ENCODE results near the gene CRELD2.
A peak's percentile ranks its signal among the peaks of the same experiment; 100 is the strongest.

Gene CRELD2

GRCh38 chr22:49956914-49957825 lies 38.7 kb downstream of the CRELD2 start:
- H3K4me3 ChIP-seq (ENCODE audit: insufficient read depth, low read depth, low read length, poor library complexity, severe bottlenecking) = no peak overlapping the region
- no peak for DNase-seq
- peaks cover 5% of the 10 kb centered on the region for H3K36me3 ChIP-seq (ENCODE audit: control insufficient read depth, insufficient read depth, low read length)
- no peaks in the 10 kb centered on the region for H3K27me3 ChIP-seq (replicated peaks; ENCODE audit: control insufficient read depth, insufficient read depth, low read length, poor library complexity, severe bottlenecking)
- H3K9me3 ChIP-seq (ENCODE audit: control insufficient read depth, low read length) = no peaks in the 10 kb centered on the region
- no peak overlapping the region for H3K27ac ChIP-seq (ENCODE audit: insufficient read depth, low read length, poor library complexity, severe bottlenecking)
- peaks cover 8% of the 10 kb centered on the region for H3K4me1 ChIP-seq (ENCODE audit: control insufficient read depth, insufficient read depth, low read length, poor library complexity, severe bottlenecking)

GRCh38 chr22:49957826-49958365 lies 39.5 kb downstream of the CRELD2 start:
- H3K4me3 ChIP-seq (ENCODE audit: insufficient read depth, low read depth, low read length, poor library complexity, severe bottlenecking) = no peak overlapping the region
- no peak for DNase-seq
- H3K4me1 ChIP-seq (ENCODE audit: control insufficient read depth, insufficient read depth, low read length, poor library complexity, severe bottlenecking) = peaks cover 14% of the 10 kb centered on the region
- H3K9me3 ChIP-seq (ENCODE audit: control insufficient read depth, low read length) = no peaks in the 10 kb centered on the region
- H3K27ac ChIP-seq (ENCODE audit: insufficient read depth, low read length, poor library complexity, severe bottlenecking) = no peak overlapping the region
- H3K36me3 ChIP-seq (ENCODE audit: control insufficient read depth, insufficient read depth, low read length) = peaks cover 9% of the 10 kb centered on the region
- no peaks in the 10 kb centered on the region for H3K27me3 ChIP-seq (replicated peaks; ENCODE audit: control insufficient read depth, insufficient read depth, low read length, poor library complexity, severe bottlenecking)

- H3K36me3 ChIP-seq (ENCODE audit: control insufficient read depth, insufficient read depth, low read length) = peaks cover 14% of the 10 kb centered on the region
- H3K9me3 ChIP-seq (ENCODE audit: control insufficient read depth, low read length) = no peaks in the 10 kb centered on the region
- DNase-seq = no peak
- H3K4me1 ChIP-seq (ENCODE audit: control insufficient read depth, insufficient read depth, low read length, poor library complexity, severe bottlenecking) = peaks cover 20% of the 10 kb centered on the region
- H3K27ac ChIP-seq (ENCODE audit: insufficient read depth, low read length, poor library complexity, severe bottlenecking) = no peak overlapping the region
- H3K4me3 ChIP-seq (ENCODE audit: insufficient read depth, low read depth, low read length, poor library complexity, severe bottlenecking) = no peak overlapping the region
- H3K27me3 ChIP-seq (replicated peaks; ENCODE audit: control insufficient read depth, insufficient read depth, low read length, poor library complexity, severe bottlenecking) = no peaks in the 10 kb centered on the region
These were observed 40.0 kb downstream of the CRELD2 start for GRCh38 chr22:49958366-49958921.

- peak overlapping the region; percentile 57 for H3K4me3 ChIP-seq (ENCODE audit: insufficient read depth, low read depth, low read length, poor library complexity, severe bottlenecking)
These were observed 40.7 kb downstream of the CRELD2 start for GRCh38 chr22:49958931-49959781.

GRCh38 chr22:49959782-49960158 lies 41.3 kb downstream of the CRELD2 start:
- no peaks in the 10 kb centered on the region for H3K9me3 ChIP-seq (ENCODE audit: control insufficient read depth, low read length)
- H3K27me3 ChIP-seq (replicated peaks; ENCODE audit: control insufficient read depth, insufficient read depth, low read length, poor library complexity, severe bottlenecking) = no peaks in the 10 kb centered on the region
- no peak for DNase-seq
- peaks cover 17% of the 10 kb centered on the region for H3K36me3 ChIP-seq (ENCODE audit: control insufficient read depth, insufficient read depth, low read length)
- H3K4me1 ChIP-seq (ENCODE audit: control insufficient read depth, insufficient read depth, low read length, poor library complexity, severe bottlenecking) = peaks cover 31% of the 10 kb centered on the region
- peak overlapping the region; percentile 97 for H3K27ac ChIP-seq (ENCODE audit: insufficient read depth, low read length, poor library complexity, severe bottlenecking)
- H3K4me3 ChIP-seq (ENCODE audit: insufficient read depth, low read depth, low read length, poor library complexity, severe bottlenecking) = peak overlapping the region; percentile 57

More at GRCh38 chr22:49958931-49959781, 40.7 kb downstream of the CRELD2 start:
- Histone ChIP-seq H3K4me1 (ENCODE audit: control insufficient read depth, insufficient read depth, low read length, poor library complexity, severe bottlenecking) (peaks cover 25% of the 10 kb centered on the region), H3K9me3 (ENCODE audit: control insufficient read depth, low read length) (no peaks in the 10 kb centered on the region), H3K27ac (ENCODE audit: insufficient read depth, low read length, poor library complexity, severe bottlenecking) (peak overlapping the region; percentile 97), H3K36me3 (ENCODE audit: control insufficient read depth, insufficient read depth, low read length) (peaks cover 17% of the 10 kb centered on the region), H3K27me3 (replicated peaks; ENCODE audit: control insufficient read depth, insufficient read depth, low read length, poor library complexity, severe bottlenecking) (no peaks in the 10 kb centered on the region)
- no peak for DNase-seq

GRCh38 chr22:49960159-49961004 lies 41.9 kb downstream of the CRELD2 start, which contains the start of gene PIM3:
Gene PIM3 (plus strand): TSS chr22:49960772. CDS start chr22:49960948, 176 bp downstream.
- Histone ChIP-seq H3K9me3 (ENCODE audit: control insufficient read depth, low read length) (no peaks in the 10 kb centered on the region), H3K4me3 (ENCODE audit: insufficient read depth, low read depth, low read length, poor library complexity, severe bottlenecking) (peak within 1 kb of the TSS; percentile 89), H3K27me3 (replicated peaks; ENCODE audit: control insufficient read depth, insufficient read depth, low read length, poor library complexity, severe bottlenecking) (no peaks in the 10 kb centered on the region), H3K27ac (ENCODE audit: insufficient read depth, low read length, poor library complexity, severe bottlenecking) (peak within 1 kb of the TSS; percentile 97), H3K4me1 (ENCODE audit: control insufficient read depth, insufficient read depth, low read length, poor library complexity, severe bottlenecking) (peaks cover 31% of the 10 kb centered on the region), H3K36me3 (ENCODE audit: control insufficient read depth, insufficient read depth, low read length) (peaks cover 17% of the 10 kb centered on the region)
- DNase-seq = peak; percentile 89 to 93 (median 90)

- Histone ChIP-seq H3K27me3 (replicated peaks; ENCODE audit: control insufficient read depth, insufficient read depth, low read length, poor library complexity, severe bottlenecking) (no peaks in the 10 kb centered on the region), H3K9me3 (ENCODE audit: control insufficient read depth, low read length) (no peaks in the 10 kb centered on the region), H3K4me3 (ENCODE audit: insufficient read depth, low read depth, low read length, poor library complexity, severe bottlenecking) (peak overlapping the region; percentile 89), H3K36me3 (ENCODE audit: control insufficient read depth, insufficient read depth, low read length) (peaks cover 17% of the 10 kb centered on the region), H3K27ac (ENCODE audit: insufficient read depth, low read length, poor library complexity, severe bottlenecking) (peak overlapping the region; percentile 97), H3K4me1 (ENCODE audit: control insufficient read depth, insufficient read depth, low read length, poor library complexity, severe bottlenecking) (peaks cover 31% of the 10 kb centered on the region)
- peak in 1 of 3 donors; percentile 9 for DNase-seq
These were observed 42.7 kb downstream of the CRELD2 start for GRCh38 chr22:49961005-49961600.

GRCh38 chr22:49961601-49962011 lies 43.2 kb downstream of the CRELD2 start:
- no peaks in the 10 kb centered on the region for H3K9me3 ChIP-seq (ENCODE audit: control insufficient read depth, low read length)
- DNase-seq = no peak
- H3K27me3 ChIP-seq (replicated peaks; ENCODE audit: control insufficient read depth, insufficient read depth, low read length, poor library complexity, severe bottlenecking) = no peaks in the 10 kb centered on the region
- peaks cover 31% of the 10 kb centered on the region for H3K4me1 ChIP-seq (ENCODE audit: control insufficient read depth, insufficient read depth, low read length, poor library complexity, severe bottlenecking)
- peaks cover 17% of the 10 kb centered on the region for H3K36me3 ChIP-seq (ENCODE audit: control insufficient read depth, insufficient read depth, low read length)
- peak overlapping the region; percentile 97 for H3K27ac ChIP-seq (ENCODE audit: insufficient read depth, low read length, poor library complexity, severe bottlenecking)
- H3K4me3 ChIP-seq (ENCODE audit: insufficient read depth, low read depth, low read length, poor library complexity, severe bottlenecking) = peak overlapping the region; percentile 89
